DMS 273 (cell line): ENCODE data around the gene IL17REL.

Source experiments
- DNase-seq: peaks from one replicate; lab custom pipeline; 2025; ENCODE audit not compliant: unreplicated experiment; lab: John Stamatoyannopoulos, UW

The IL17REL gene

DNA sequence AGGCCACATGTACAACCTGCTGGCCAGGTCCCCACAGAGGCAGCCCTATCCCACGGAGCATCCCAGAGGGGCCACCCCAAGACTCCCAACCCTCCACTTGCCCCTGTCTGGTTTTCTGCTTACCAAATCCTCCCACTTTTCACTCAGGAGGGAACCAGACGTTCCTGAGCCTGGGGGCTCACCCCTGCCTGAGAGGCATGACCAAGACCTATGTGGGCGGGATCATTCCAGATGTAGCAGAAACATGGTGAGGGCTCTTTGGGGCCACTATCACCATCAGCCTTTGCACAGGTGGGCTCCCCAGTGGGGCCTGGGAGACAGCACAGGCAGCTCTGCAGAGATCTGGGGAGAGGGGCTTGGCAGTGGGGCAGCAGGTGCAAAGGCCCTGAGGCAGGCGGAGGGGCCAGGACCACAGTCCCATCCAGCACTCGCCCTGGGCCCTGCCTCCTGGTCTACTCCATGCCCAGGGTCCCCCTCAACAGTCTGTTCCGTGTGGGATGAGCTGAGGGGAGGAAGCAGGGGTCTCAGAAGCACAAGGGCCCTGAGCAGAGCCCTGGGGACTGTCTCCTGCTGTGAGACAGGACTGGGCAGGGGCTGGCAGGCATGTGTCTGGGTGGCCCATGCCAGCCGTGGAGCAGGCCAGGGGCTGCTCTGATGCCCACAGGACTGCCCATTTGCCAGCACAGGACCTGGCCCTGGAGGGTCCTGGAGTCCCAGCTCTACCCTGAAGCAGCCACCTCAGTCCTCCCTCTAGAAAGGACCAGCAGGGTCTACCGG lies 42.6 kb downstream of the IL17REL start:
- DNase-seq, result no peak

DNA sequence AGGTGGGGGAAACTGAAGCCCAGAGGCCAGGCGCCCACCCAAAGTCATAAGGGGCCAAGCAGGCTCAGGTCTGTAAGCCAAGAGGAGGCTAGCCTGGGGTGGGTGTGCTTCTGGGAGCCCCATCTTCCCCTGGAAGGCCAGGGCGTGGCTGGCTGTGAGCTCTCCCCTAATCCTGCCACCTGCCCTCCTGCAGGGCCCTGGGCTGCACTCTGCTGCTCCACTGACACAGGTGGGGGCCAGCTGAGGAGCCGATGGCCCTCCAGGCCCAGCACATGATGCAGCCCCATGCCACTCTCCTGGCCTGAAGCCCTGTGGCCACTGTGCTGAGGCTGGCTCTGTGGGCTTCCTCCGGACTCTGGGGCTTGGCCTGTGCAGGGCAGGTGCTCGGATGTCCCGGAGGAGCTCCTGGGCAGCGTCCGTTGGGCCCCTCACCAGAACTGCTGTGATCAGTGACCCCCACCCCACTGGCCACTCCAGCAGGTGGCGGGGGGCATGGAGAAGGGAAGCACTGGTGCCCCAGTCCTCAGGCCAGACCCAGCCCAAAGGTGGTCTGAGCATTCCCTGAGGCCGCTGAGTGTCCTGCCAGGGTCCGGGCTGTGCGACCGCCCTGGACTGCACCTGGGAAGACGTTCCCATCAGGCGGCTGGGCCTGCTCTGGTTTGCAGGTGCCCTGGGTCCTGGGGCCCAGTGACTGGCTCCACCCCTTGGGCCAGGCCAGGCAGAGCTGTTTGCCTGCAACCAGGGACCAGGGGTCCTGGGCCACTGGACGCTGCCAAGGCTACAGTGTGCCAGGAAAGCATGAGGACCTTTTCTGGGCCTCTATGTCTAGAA lies 43.5 kb downstream of the IL17REL start:
- DNase-seq, result no peak

DNA sequence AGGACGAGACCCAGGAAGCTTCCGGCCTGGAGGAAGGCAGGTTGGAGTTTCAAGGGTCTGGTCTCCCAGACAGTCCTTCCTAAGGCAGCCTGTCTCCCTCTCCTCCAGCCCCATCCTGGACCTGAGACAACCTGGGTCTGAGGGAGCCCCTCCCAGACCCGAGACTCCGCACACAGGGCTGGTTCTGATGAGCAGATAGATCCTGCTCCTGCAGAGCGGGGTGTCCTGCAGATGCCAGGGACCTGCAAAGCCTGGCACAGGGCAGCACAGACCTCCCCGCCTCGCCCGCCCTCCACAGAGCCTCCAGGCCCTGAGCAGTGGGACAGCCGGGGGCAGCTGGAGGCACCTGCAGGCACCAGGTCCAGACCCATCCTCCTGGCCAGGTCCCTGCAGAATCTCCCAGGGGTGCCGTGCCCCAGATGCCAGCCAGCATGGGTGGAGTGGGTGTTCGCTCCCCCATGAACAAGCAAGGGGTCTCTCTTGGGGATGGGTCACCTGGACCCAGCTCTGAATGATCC lies 44.2 kb downstream of the IL17REL start:
- DNase-seq, result no peak

- DNase-seq, result no peak
These were observed 44.8 kb downstream of the IL17REL start for GRCh38 chr22:49967706-49968208.

DNA sequence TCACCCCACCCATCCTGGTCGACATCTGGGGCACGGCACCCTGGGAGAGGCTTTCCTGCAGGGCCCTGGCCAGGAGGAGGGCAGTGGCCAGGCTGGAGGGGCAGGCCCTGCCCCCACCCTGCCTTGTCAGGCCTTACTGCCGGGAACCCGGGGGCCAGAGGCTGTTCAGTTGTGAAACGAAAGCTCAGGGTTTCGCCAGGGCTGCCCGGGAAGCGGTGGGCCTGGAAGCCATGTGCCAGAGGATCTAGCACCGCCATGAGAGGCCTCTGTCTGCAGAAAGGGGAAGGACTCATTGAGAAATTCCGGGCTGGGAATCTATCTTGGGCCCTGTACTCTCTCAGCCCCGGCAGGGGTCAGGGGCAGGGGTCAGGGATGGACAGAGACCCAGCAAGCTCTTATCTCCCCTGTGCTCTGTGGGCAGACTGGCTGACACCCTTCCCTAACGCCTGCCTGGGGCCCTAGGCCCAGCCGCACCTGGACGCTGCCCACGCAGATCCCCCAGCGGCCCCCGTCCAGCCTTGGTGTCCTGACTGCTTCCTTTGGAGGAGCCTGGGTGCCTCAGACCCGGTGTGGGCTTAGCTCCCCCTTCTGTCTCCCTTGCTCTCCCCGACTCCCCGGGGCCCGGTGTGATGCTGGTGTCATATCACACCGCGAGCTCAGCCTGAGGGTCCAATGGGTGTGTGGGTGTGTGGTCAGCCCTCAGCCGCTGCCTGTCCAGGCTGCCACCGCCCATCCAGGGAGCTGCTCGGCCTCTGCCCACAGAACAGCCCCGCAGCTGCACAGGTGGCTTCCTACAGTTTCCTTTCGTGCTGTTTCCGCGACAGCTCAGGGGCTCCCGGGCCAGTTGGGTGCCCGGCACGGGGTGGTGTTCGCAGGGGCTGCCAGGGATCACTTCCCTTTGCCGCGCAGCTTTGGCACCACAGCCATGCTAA lies 45.5 kb downstream of the IL17REL start:
- DNase-seq, result no peak

DNA sequence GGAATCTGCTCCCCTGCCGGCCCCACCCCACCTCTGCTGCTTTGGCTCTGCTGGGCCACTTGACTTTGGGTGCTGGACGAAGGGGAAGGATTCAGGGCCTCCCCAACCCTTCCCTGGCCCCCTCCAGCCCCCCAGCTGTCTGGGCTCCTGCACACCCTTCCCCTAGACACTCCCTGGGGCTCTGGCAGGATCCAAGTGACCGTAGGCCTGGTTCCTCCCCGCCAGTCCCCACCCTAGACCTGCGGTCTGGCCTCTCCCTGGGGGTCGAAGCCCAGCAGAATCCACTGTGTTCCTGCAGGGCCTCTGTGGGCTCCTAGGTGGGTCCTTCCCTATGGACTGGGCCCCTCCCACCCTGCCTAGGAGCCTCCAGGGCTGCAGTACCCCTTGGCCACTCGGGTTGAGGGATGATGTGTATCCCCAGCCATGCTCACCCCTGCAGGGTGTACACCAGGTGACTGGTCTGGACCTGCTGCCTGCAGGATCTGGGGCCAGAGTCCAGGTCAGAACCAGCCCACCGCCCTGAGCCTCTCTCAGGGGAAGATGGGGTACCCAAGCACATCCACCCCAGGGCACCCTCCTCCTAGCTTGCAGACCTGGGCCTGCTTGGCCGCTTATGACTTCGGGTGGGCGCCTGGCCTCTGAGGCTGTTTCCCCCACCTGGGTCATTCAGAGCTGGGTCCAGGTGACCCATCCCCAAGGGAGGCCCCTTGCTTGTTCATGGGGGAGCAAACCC lies 46.4 kb downstream of the IL17REL start:
- no peak for DNase-seq

DNA sequence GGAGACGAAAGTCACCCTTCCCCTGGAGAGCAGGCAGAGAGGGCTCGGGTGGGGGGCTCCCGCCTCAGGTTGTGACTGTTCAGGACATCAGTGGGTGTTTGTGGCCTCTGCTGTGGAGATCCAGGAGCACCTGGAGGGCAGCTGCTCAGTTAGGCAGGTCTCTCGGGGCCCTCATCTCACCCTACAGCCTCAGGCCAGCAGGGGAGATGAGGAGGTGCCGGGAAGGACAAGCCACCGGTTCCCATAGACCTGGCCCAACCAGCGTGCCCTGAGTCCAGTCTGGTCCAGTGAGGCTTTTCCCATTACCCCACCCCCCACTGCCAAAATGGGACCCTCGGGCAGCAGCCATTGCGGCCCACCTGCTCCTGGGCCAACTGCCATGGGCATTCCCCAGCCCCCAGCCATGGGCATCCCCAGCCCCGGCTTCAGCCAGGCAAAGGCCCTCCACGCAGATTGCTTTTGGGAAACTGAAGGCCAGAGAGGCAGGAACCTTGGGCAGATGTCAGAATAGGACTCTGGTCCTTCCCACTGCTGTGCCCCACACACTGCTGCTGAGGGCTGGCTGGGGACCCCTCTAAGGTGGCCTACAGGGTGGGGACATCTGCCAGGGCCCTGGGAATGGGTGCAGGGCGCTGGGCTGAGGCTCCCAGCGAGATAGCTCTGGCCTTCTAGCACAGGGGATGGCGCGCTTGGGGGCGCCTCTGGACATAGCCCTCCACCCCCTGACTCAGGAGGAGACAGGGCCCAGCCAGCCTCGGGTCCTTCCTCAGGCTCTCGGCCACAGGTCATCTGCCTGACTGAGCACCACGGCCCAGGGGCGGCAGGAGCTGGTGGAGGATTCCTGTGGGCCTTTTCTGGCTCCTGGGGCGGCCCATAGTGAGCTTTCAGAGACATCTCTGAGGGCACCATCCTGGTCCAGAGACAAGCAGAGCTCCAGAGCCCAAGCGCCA lies 47.2 kb downstream of the IL17REL start:
- no peak for DNase-seq

DNA sequence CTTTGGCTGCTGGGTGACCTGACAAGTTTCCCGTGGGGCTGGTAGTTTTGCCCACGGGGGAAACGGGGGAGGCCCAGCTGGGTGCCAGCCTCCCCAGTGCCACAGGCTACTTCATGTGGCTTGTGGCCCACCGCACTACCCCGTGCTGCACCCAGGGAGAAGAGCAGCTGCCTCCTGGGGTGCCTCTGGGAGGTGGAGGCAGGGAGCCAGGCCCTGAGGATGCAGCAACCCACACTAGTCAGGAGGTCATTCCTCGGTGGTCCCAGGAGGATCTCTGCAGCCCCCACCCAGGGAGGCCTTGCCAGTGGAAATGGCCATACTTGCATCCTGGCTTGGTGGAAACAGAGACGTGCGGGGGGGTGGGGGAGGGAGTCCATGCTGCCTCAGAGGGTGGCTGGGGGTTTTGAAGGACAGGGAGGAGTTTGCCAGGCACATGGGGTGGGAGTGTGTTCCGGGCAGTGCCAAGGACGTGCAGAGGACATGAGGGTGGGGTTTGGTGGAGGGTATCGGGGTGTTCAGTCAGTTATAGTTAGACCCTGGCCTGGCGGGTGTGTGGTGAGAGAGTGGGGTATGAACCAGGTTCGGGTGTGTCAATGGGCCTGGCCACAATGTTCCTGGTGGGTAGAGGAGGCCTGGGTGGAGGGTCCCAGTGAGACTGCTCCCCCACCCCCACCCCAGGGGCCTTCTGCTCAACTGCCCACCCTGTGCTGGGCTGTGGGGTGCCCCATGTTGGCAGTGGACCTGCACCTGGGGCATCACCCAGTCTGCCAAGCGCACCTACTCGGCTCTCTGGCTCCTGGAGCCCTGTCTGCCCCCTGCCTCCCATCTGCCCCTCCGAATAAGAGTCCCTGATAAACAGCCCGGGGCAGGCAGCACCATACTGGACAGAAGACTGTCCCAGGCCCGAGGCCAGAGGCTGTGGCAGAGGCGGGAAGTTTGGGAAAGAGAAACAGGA lies 48.2 kb downstream of the IL17REL start:
- DNase-seq, result no peak

- DNase-seq, result no peak
These were observed 48.9 kb downstream of the IL17REL start for GRCh38 chr22:49963647-49964026.

DNA sequence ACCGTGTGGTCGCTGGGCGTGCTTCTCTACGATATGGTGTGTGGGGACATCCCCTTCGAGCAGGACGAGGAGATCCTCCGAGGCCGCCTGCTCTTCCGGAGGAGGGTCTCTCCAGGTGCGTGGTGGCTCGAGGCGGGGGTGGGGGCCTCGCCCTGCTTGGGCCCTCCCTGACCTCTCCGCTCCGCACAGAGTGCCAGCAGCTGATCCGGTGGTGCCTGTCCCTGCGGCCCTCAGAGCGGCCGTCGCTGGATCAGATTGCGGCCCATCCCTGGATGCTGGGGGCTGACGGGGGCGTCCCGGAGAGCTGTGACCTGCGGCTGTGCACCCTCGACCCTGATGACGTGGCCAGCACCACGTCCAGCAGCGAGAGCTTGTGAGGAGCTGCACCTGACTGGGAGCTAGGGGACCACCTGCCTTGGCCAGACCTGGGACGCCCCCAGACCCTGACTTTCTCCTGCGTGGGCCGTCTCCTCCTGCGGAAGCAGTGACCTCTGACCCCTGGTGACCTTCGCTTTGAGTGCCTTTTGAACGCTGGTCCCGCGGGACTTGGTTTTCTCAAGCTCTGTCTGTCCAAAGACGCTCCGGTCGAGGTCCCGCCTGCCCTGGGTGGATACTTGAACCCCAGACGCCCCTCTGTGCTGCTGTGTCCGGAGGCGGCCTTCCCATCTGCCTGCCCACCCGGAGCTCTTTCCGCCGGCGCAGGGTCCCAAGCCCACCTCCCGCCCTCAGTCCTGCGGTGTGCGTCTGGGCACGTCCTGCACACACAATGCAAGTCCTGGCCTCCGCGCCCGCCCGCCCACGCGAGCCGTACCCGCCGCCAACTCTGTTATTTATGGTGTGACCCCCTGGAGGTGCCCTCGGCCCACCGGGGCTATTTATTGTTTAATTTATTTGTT lies 49.6 kb downstream of the IL17REL start:
- no peak for DNase-seq

- peak; percentile 79 for DNase-seq
These were observed 50.4 kb downstream of the IL17REL start for GRCh38 chr22:49962012-49962750.

GRCh38 chr22:49961601-49962011 lies 51.0 kb downstream of the IL17REL start:
- DNase-seq, result peak; percentile 63

- peak; percentile 63 for DNase-seq
These were observed 51.5 kb downstream of the IL17REL start for GRCh38 chr22:49961005-49961600.

DNA sequence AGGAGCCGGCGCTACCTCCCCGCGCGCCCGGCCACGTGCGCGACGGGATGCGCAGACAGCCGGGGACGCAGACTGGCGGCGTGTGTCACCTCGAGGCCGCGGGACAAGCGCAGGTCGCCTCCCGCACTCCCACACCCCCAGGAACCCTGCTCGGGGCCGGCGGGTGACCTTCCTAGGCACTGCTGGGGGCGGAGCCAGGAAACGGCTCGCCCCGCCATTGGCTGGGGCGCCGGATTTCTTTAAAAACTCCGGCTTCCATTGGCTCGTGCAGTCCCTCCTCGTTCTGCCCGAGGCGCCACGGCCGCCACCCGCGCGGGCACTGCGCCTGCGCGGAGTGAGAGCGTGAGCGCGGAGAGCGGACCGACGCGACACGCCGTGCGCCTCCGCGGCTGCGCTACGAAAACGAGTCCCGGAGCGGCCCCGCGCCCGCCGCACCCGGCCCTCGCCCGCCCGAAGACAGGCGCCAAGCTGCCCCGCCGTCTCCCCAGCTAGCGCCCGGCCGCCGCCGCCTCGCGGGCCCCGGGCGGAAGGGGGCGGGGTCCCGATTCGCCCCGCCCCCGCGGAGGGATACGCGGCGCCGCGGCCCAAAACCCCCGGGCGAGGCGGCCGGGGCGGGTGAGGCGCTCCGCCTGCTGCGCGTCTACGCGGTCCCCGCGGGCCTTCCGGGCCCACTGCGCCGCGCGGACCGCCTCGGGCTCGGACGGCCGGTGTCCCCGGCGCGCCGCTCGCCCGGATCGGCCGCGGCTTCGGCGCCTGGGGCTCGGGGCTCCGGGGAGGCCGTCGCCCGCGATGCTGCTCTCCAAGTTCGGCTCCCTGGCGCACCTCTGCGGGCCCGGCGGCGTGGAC lies 52.2 kb downstream of the IL17REL start, which contains the start of gene PIM3:
Gene PIM3, plus strand, starts transcription at position 614 of the 846 bp plus-strand sequence. Its CDS starts 176 bp downstream, at position 790.
- peak; percentile 98 for DNase-seq

GRCh38 chr22:49959782-49960158 lies 52.8 kb downstream of the IL17REL start:
- DNase-seq, result no peak
